ENCODE data around the gene FSIP1. TPM values are rescaled to one million over a fixed set of nuclear protein-coding genes. Genes with fewer than 3 reads are reported as not detected.

The FSIP1 gene
- total RNA-seq, 3 donors from 2014 or later = 4.1 to 12.1 (median 5.1) TPM

- Histone ChIP-seq H3K4me1 (ENCODE audit: low read depth) (peaks cover 23% of the 10 kb centered on the region), H3K36me3 (ENCODE audit: low read depth) (peaks cover 5% of the 10 kb centered on the region), H3K9me3 (no peaks in the 10 kb centered on the region), H3K4me3 (no peak overlapping the region)
- DNase-seq = no peak
- intact Hi-C loops (cut with DNase I, micrococcal nuclease) = loop anchor here in 1 of 2 donors (5.0 to 10.0 kb wide), 2 partner anchors 93 to 166 kb away; no protein-coding TSS in a partner anchor
- no peak for TF ChIP-seq CTCF (IDR thresholded peaks at IDR 0.05)
- ATAC-seq = no peak
Observed at GRCh38 chr15:39591141-39591895, 191.3 kb downstream of the FSIP1 start.

GRCh38 chr15:39589815-39590644, 192.6 kb downstream of the FSIP1 start:
- Histone ChIP-seq H3K36me3 (ENCODE audit: low read depth) (peaks cover 5% of the 10 kb centered on the region), H3K9me3 (no peaks in the 10 kb centered on the region), H3K4me3 (no peak overlapping the region), H3K4me1 (ENCODE audit: low read depth) (peaks cover 18% of the 10 kb centered on the region)
- TF ChIP-seq CTCF (IDR thresholded peaks at IDR 0.05) = no peak
- DNase-seq = no peak
- ATAC-seq = no peak
- intact Hi-C loops (cut with DNase I, micrococcal nuclease) = loop anchor here (5.0 to 10.0 kb wide), 5 partner anchors 95 to 775 kb away; no protein-coding TSS in a partner anchor

- no peak for TF ChIP-seq CTCF (IDR thresholded peaks at IDR 0.05)
- H3K9me3 ChIP-seq = no peaks in the 10 kb centered on the region
- intact Hi-C loops (cut with DNase I, micrococcal nuclease) = loop anchor here in 1 of 2 donors (10.0 kb wide), 3 partner anchors 165 to 775 kb away; no protein-coding TSS in a partner anchor
- DNase-seq (no peak), ATAC-seq (no peak)
- peaks cover 17% of the 10 kb centered on the region for H3K4me1 ChIP-seq (ENCODE audit: low read depth)
- no peak overlapping the region for H3K4me3 ChIP-seq
- H3K36me3 ChIP-seq (ENCODE audit: low read depth) = peaks cover 5% of the 10 kb centered on the region
Observed at GRCh38 chr15:39589193-39589814, 193.3 kb downstream of the FSIP1 start.

GRCh38 chr15:39588531-39589192, 194.0 kb downstream of the FSIP1 start:
- Histone ChIP-seq H3K36me3 (ENCODE audit: low read depth) (peaks cover 5% of the 10 kb centered on the region), H3K4me1 (ENCODE audit: low read depth) (peaks cover 21% of the 10 kb centered on the region), H3K4me3 (no peak overlapping the region), H3K9me3 (no peaks in the 10 kb centered on the region)
- TF ChIP-seq CTCF (IDR thresholded peaks at IDR 0.05) = no peak
- intact Hi-C loops (cut with DNase I, micrococcal nuclease) = loop anchor here in 1 of 2 donors (10.0 kb wide), 3 partner anchors 166 to 774 kb away; no protein-coding TSS in a partner anchor
- DNase-seq = no peak
- ATAC-seq = no peak

All from mucosa of descending colon (tissue), 3 donors.